ACC112 (cell line): ENCODE data around the gene CPNE9.
"Not testable (repeated sequence)": the region's sequence is repeated elsewhere in the genome, so short reads cannot be mapped to it uniquely, and the experiment has no call there.

ENCODE experiments used
- H2AFZ ChIP-seq: fragments of 200-600 bp; sonication (generic); one replicate; pipeline ENCODE4 v1.6.0; 2017; ENCODE audit warnings: antibody characterized with exemption, low read length; ENCODE audit not compliant: unreplicated experiment
- H3K27ac ChIP-seq: fragments of 200-600 bp; sonication (generic); 2 replicates; pipeline ENCODE4 v1.5.1; 2014; ENCODE audit warnings: low read depth, mild to moderate bottlenecking, antibody characterized with exemption, low read length, moderate library complexity
- H3K27me3 ChIP-seq: fragments of 200-600 bp; sonication (generic); 2 replicates; pipeline ENCODE4 v1.6.1; 2014; ENCODE audit warnings: mild to moderate bottlenecking, antibody characterized with exemption, low read length, moderate library complexity, mixed read lengths; ENCODE audit not compliant: insufficient read depth
- H3K36me3 ChIP-seq: fragments of 200-600 bp; sonication (generic); 2 replicates; pipeline ENCODE4 v1.6.1; 2016; ENCODE audit warnings: mild to moderate bottlenecking, antibody characterized with exemption, low read length, moderate library complexity, mixed read lengths; ENCODE audit not compliant: insufficient read depth
- H3K4me1 ChIP-seq: fragments of 200-600 bp; sonication (generic); one replicate; pipeline ENCODE4 v1.6.1; 2016; ENCODE audit warnings: low read length, mixed read lengths; ENCODE audit not compliant: insufficient read depth, unreplicated experiment, control insufficient read depth
- H3K4me3 ChIP-seq: fragments of 200-600 bp; sonication (generic); 2 replicates; pipeline ENCODE4 v1.5.1; 2014; ENCODE audit warnings: mild to moderate bottlenecking, low read depth, low read length
- H3K79me2 ChIP-seq: fragments of 200-600 bp; sonication (generic); one replicate; pipeline ENCODE4 v1.6.0; 2016; ENCODE audit warnings: low read length; ENCODE audit not compliant: control insufficient read depth, unreplicated experiment, insufficient read depth

CPNE9 gene

GRCh38 chr3:9762871-9763270 lies 59.2 kb downstream of the CPNE9 start:
- Histone ChIP-seq H3K4me1 (peaks cover 9% of the 10 kb centered on the region), H3K79me2 (no peaks in the 10 kb centered on the region), H2AFZ (no peak overlapping the region), H3K27ac (no peak overlapping the region), H3K36me3 (no peaks in the 10 kb centered on the region), H3K4me3 (no peak overlapping the region), H3K27me3 (no peaks in the 10 kb centered on the region)

GRCh38 chr3:9765865-9766264 lies 62.2 kb downstream of the CPNE9 start:
- Histone ChIP-seq H2AFZ (no peak overlapping the region), H3K4me1 (peaks cover 26% of the 10 kb centered on the region), H3K27me3 (no peaks in the 10 kb centered on the region), H3K36me3 (no peaks in the 10 kb centered on the region), H3K4me3 (no peak overlapping the region), H3K27ac (no peak overlapping the region), H3K79me2 (peaks cover 14% of the 10 kb centered on the region)

- Histone ChIP-seq H3K4me1 (peaks cover 26% of the 10 kb centered on the region), H2AFZ (no peak overlapping the region), H3K4me3 (no peak overlapping the region), H3K27me3 (no peaks in the 10 kb centered on the region), H3K36me3 (no peaks in the 10 kb centered on the region), H3K27ac (no peak overlapping the region), H3K79me2 (peaks cover 14% of the 10 kb centered on the region)
These were observed 63.8 kb downstream of the CPNE9 start for GRCh38 chr3:9767418-9767817.

- Histone ChIP-seq H3K36me3 (no peaks in the 10 kb centered on the region), H3K4me3 (peak overlapping the region; percentile 84), H2AFZ (no peak overlapping the region), H3K27me3 (no peaks in the 10 kb centered on the region), H3K27ac (no peak overlapping the region), H3K4me1 (peaks cover 26% of the 10 kb centered on the region), H3K79me2 (peaks cover 14% of the 10 kb centered on the region)
These were observed 64.6 kb downstream of the CPNE9 start for GRCh38 chr3:9768141-9768775.

GRCh38 chr3:9769012-9769411 lies 65.4 kb downstream of the CPNE9 start:
- Histone ChIP-seq H3K4me3 (peak overlapping the region; percentile 84), H3K36me3 (no peaks in the 10 kb centered on the region), H3K27ac (no peak overlapping the region), H2AFZ (no peak overlapping the region), H3K4me1 (peaks cover 26% of the 10 kb centered on the region), H3K27me3 (no peaks in the 10 kb centered on the region), H3K79me2 (peaks cover 14% of the 10 kb centered on the region)

- no peaks in the 10 kb centered on the region for H3K27me3 ChIP-seq
- peak within 1 kb of the TSS; percentile 81 for H2AFZ ChIP-seq
These were observed 66.0 kb downstream of the CPNE9 start, which contains the start of gene CAMK1 for GRCh38 chr3:9769426-9770275. TSS of gene CAMK1 (minus strand) at chr3:9769947. CDS start at chr3:9767749, 2,198 bp downstream.

GRCh38 chr3:9770276-9770812 lies 66.7 kb downstream of the CPNE9 start:
- Histone ChIP-seq H3K36me3 (no peaks in the 10 kb centered on the region), H3K4me1 (peaks cover 26% of the 10 kb centered on the region), H3K27me3 (no peaks in the 10 kb centered on the region), H2AFZ (peak overlapping the region; percentile 81), H3K79me2 (peaks cover 14% of the 10 kb centered on the region), H3K4me3 (peak overlapping the region; percentile 84), H3K27ac (no peak overlapping the region)

More at GRCh38 chr3:9769426-9770275, 66.0 kb downstream of the CPNE9 start, which contains the start of gene CAMK1:
- H3K4me3 ChIP-seq: peak within 1 kb of the TSS; percentile 84
- H3K79me2 ChIP-seq: peaks cover 14% of the 10 kb centered on the region
- H3K4me1 ChIP-seq: peaks cover 26% of the 10 kb centered on the region
- no peak within 1 kb of the TSS for H3K27ac ChIP-seq
- H3K36me3 ChIP-seq: no peaks in the 10 kb centered on the region

- not testable (repeated sequence) for H3K36me3 ChIP-seq, H3K4me3 ChIP-seq, H3K27ac ChIP-seq, H3K27me3 ChIP-seq, H2AFZ ChIP-seq
- peaks cover 26% of the 10 kb centered on the region for H3K4me1 ChIP-seq
- peaks cover 14% of the 10 kb centered on the region for H3K79me2 ChIP-seq
These were observed 67.4 kb downstream of the CPNE9 start for GRCh38 chr3:9771007-9771406.

- peaks cover 19% of the 10 kb centered on the region for H3K4me1 ChIP-seq
- H3K79me2 ChIP-seq: no peaks in the 10 kb centered on the region
These were observed 73.5 kb downstream of the CPNE9 start for GRCh38 chr3:9776896-9777693.

GRCh38 chr3:9777694-9778021 lies 74.0 kb downstream of the CPNE9 start:
- H3K27me3 ChIP-seq: no peaks in the 10 kb centered on the region
- H3K4me3 ChIP-seq: no peak overlapping the region
- H3K4me1 ChIP-seq: peaks cover 19% of the 10 kb centered on the region
- peak overlapping the region; percentile 32; the same call in 1 of the 2 replicates for H3K27ac ChIP-seq
- no peak overlapping the region for H2AFZ ChIP-seq
- H3K79me2 ChIP-seq: no peaks in the 10 kb centered on the region
- H3K36me3 ChIP-seq: 0 out of 2 replicates have a peak, but pooled peaks cover under 1% of the 10 kb centered on the region

More at GRCh38 chr3:9776896-9777693, 73.5 kb downstream of the CPNE9 start:
- no peaks in the 10 kb centered on the region for H3K27me3 ChIP-seq
- H3K36me3 ChIP-seq: no peaks in the 10 kb centered on the region
- H2AFZ ChIP-seq: no peak overlapping the region
- H3K4me3 ChIP-seq: no peak overlapping the region
- H3K27ac ChIP-seq: no peak overlapping the region
